HS-27A (cell line): Measurements from ENCODE around the gene WASF2.
"Not testable (repeated sequence)": the region's sequence is repeated elsewhere in the genome, so short reads cannot be mapped to it uniquely, and the experiment has no call there.

Source experiments
- DNase-seq: peaks from one replicate; pipeline ENCODE4 v3.0.0-alpha.2; 2012; ENCODE audit warnings: low read depth, missing footprints

Gene WASF2

DNA sequence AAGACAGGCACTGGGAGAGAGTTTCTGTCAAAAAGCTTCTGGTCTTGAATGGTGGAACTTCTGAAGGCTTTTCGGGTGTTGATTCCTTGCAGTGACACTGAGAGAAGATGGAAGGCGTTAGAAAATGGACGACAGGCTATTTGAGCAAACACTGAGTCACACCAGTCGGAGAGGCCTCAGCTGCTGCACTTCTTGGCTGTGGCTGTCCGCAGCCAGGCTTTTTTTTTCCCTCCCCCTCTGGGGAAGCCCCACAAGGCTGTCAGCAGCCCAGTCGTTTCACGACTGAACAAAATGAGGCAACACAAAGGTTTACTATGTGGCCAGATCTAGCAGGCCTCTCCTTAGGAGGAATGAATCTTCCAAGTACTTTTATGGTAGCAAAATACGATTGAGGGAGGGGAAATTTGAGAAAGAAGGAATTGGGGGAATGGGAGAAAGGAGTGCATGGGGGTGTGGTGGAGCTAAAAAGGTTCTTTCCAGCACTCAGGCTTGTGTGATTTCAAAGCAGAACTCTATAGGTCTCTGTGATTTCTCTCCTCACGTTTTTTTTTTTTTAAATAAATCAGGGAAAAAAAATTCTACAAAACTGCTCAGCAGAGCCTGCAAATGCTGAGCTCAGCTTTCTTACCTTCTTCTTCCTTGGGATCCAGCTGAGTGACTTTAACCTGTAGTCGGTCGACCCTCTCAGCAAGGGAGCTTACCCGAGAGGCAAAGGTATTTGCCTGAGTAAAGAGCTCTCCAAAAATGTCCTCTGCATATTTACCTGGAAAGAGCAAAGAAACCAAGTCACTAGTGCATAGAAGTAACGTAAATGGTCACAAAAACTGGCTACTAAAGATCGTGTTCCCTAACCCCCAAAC, 71.4 kb downstream of the WASF2 start:
- no peak for DNase-seq

DNA sequence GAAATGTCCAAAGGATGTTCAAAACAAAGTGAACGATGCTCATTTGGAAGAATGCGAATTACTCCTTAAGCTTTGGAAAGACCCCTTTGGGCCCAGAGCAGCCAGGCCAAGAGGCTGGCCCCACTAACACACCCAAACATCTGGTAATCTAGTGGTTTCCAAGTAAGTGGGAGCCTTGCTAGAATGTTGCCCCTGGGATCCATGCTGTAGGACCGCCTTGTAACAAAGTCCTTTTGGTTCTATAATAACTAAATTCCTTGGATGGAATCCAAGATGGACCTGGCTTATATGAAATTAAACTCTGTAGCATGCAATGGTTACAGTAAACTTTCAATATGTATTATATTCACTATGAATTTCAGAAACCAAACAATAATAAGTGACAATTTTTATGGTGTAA, 72.3 kb downstream of the WASF2 start:
- DNase-seq: no peak

DNA sequence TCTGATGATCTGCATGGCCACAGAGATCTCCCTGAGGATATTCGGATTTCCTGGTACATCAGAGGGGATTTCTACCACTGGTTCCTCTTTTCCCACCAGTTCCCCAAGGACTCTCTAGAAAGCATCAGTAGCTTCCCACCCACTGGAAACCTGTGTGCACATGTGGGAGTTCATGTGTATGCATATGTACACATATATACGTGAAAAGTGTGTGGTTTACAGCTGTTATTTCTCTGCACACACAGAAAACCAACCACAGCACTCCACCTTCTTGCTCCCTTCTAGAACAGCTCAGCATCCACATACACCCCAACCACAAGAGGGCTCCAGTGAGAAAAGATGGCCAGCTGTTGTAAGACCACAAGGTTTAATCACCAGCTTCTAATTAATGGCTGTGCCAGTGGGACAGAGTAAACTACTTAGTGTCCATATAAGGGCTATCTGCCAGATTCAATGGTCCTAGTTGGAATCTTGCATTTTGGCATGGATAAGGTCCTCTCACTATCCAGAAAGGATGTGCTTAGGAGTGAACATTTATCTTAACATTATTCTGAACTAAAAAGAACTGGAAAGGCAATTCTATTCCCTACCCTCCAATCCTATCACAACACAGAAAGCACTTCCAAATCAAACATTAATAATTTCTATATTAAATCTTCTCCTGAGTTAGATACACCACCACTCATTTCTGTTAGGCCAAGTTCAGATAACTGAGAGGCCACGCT, 73.4 kb downstream of the WASF2 start:
- no peak for DNase-seq

DNA sequence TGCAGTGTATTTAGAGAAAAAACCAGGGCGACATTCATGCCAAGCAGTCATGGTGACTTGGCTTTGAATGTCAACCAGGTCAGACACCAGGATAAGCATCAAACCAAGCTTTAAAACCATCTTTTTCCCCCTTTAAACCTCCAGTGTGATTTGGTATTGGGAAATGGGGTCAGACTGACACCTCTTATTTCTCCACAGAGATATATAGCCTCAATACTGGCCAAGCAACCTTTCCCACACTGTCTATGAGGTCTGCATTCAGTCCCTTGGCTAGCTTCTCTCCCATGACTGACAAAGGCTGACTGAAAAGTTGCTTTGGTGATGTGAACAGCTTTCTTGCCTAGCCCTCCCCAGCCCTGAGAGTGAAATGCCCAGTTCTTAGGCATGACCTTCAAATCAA, 75.9 kb downstream of the WASF2 start:
- no peak for DNase-seq

DNA sequence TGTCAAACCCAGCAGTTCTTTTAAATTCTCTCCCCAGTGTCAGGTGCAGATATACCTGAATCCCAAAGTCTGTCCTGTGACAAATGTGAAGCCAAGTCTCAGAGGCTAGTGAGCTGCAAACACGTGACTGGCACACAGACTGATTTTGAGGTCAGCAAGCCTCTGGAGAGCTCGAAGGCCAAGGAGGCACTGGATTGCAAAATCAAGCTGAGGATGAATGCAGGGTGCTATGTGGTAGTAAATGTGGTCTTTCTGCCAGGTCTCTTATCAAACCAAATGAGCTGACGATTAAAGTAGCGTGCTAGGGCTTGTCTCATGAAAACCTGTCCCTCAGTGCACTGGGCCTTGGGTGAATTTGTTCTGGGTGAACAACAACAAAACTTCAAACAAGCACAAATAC, 77.0 kb downstream of the WASF2 start:
- DNase-seq: no peak

DNA sequence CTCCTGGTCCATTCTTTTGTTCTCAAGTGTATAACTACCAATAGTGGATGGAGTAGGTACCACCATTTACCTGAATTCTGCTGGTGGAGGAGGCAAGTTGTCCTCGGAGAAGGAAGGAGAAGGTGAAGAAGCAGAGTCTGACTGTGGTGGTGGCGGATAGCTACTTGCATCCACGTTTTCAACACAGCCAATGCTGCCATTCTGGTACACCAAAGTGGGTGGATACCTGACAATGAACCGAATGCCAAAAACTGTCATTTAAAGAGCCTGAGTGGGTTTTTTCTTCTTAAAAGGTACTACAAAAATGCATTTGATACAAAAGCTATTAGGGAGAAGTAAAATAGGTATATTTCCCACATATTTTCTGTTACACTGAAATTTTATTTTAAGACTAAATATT, 77.5 kb downstream of the WASF2 start:
- no peak for DNase-seq

DNA sequence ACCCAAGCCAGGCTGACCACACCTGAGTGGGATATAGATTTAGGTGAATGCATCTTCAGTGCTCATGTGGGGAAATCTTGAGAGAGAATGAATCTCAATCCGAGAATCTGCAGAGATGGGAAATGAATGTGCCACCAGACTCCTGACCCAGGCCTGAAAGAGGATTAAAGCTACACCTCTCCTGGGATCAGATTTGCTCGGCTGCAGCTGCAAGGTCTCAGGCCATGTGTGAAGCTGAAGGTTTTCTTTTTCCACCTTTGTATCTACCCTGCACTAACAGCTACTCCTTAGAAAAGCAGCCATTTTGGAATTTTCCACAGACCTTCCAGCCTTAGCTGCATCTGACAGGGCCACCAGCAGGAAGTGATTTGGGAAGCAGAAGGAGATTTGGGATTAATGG, 79.3 kb downstream of the WASF2 start:
- DNase-seq: no peak

DNA sequence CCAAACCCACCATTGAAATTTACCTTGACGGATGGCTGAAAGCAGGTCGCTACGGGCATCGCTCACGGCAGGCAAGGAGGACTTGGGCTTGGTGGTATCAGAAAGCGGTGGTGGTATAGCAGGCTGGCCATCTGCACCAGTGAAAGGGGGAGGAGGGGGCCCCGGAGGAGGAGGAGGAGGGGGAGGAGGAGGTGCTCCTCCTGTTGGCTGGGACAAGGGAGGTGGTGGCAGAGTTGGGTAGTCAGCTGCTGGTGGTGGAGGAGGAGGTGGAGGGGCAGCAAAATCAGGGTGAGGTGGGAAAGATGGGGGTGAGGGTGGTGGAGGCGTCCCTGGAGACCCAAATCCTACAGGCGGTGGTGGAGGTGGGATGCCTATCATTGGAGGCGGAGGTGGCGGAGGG, 80.3 kb downstream of the WASF2 start:
- no peak for DNase-seq

DNA sequence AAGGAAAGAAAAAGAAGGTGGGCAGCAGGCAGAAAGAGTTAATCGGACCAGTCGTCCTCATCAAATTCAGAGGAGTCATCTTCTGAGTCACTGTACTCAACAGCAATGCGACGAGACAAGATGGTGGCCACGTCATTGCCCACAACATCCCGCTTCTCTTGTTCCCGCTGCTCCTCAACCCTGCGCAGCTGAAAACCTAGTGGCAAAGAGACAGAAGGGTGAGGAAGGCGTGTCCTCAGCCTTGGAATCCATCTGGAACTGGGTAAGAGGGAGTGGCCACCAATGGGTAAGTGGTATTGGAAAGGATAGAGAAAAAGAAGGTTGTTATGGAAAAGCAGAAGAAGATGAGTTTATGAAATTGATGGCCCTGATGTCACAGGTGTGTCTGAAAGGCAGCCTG, 81.8 kb downstream of the WASF2 start:
- no peak for DNase-seq

DNA sequence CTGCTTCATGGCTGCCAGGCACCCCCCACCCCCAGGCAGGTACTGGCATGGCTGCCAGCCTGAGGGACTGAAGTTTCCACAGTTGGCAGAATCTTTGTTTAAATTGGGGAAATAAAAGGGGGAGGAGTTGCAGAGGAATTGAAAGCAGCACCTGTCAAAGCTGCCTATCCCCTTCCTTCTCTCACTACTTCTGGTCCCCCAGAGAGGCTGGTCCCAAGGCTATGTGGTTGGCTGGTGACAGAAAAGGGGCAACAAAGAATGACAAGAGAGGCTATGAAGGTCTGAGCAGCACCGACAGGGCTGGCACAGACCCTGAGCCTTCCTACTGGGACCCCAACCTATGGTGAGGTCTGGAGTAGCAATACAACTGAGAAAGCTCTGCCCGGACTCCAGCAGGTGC, 83.2 kb downstream of the WASF2 start:
- DNase-seq: not testable (repeated sequence)

DNA sequence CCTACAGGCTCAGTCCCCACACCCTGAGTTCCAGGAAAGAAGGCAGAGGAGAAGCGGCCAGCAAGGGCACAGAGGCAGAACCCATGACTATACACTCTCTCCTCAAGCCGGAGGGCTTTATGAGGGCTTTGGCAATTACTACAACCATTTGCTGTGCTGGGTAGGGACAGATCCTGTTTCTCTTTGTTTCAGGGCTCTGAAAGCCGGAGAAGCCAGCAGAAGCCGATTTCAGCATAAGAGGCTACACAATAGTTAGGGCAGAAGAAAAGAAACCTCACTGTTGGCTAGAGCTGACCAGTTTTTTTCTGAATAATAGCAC, 83.6 kb downstream of the WASF2 start:
- no peak for DNase-seq

DNA sequence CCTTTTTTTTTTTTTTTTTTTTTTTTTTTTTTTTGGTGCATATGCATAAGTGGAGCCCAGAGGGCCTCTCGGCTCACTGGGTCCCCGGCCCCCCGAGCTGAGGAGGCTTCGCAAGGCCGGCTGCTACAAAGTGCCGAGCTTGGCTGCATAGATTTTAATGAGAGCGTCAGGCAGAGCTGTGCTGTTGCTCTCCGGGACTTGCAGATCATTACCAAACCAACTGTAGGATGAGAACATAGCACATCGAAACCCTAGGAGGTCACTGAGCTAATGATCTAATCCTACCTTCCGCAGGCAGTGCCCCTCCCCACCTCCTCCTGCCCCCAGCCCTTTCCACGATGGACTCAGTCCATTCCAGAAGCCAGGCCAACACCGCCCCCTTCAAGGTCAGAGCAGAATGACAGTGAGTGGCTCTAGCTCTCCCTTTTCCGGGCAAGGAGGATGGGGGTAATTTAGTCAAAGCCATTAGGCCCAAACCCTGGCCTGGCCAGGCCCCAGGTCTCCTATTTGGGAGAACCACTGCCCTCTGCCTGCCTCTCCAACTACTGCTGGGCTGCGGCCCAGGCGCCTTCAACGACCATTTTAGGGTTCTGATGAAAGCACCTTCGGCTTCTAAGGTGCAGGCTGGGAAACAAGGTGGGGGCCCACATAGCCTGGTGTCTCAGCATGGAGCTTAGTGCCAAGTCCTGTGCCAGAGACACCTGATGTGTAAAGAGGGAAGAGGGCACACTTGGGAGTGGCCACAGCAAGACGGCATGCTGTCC, 84.2 kb downstream of the WASF2 start:
- DNase-seq: not testable (repeated sequence)

DNA sequence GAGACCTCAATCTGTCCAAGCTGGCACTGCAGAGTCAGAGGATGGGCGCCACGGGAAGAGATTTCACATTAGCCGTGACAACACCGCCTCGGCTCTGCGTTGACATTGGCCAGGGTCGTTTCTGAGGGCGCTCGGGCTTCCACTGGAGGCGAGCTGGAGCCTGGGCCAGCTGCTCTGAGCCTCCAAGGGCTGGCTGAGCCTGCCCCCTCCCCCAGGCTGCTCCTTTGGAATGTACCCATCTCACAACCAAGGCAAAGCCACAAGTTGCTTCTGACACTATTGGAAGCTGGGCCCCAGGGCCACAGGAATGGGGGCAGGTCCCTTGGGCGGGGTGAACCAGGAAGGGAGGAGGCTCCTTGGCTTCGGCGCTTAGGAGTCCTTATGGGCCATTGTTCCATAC, 84.9 kb downstream of the WASF2 start:
- no peak for DNase-seq

DNA sequence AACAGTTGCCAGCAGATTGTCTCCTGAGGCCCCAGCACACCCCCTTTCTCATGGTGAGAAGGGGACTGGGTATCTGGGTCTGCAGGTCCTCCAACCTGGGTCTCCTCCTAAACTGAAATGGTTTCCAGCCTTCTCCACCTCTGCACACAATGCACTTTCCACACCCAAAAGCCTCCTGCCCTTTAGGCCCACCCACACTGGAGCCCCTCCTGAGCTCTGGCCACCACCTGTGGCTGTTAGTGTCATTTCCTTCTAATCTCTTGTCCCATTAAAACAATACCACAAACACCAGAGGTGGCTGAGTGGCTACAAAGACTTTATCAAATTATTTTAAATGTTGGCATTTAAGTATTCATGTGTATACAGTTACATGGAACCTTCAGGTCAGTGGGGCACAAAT, 86.0 kb downstream of the WASF2 start:
- DNase-seq: no peak

DNA sequence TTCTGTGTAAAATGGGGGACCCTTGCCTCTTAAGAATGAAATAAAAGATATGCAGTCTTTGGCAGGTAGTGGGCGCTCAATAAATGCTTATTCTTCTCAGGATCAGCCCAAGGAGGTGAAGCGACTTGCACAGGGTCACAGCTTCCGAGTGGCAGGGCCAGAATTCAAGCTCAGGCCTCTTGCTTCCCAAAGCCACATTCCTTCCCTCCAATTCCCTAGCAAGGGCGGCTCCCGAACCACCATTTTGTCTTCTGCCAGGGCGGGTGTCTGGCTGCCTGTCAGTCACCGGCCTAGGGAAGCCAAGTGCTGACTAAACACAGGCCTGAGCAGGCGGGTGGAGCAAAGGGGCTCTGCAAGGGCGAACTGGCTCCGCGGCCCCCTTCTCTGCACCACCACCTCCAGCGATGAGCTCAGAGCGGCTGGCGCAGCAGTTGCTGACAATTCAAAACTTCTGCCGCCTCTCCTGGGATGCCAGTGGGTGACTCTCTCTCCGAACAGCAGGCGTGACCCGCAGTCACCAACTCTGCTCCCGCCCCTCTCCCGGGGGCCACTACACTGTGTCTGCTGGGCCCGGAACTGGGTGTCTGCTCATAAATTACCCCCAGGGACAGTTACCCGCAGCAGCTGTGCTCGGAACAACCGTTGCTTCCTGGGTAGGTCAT, 86.8 kb downstream of the WASF2 start:
- DNase-seq: no peak

DNA sequence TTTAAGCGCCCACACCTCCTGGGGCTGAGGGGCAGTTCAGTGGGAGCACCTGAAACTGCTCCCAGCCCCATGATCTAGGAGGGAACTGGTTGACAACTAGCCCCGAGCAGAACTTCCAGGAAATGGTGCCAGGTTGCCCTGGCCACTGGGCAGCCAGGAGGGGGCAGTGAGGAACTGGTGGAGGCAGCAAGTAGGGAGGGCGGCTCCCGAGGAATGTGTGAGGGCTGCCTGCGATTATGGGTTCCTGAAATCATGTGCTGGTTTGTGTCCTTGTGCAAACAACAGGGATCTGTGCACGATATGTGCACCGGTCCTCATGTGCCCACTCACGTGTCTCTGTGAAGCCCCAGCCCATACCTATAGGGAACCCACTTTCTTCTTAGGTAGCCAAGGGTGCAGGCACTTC, 87.6 kb downstream of the WASF2 start:
- no peak for DNase-seq

DNA sequence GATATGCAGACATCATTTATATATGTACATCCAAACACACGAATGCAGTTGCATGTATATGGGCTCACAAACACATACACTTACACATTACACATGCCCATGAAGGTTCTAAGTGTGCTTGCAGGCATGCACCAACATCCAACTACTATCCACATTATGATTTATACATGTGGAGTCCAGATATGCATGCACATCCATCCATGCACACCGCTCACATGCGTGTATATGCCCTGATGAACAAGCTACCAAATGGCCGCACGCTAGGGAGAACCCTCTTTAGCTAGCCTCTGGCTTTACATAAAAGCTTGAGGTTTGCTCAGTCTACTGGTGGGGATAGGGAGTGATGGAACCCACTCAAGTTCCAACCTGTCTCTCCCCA, 89.0 kb downstream of the WASF2 start:
- DNase-seq: no peak

DNA sequence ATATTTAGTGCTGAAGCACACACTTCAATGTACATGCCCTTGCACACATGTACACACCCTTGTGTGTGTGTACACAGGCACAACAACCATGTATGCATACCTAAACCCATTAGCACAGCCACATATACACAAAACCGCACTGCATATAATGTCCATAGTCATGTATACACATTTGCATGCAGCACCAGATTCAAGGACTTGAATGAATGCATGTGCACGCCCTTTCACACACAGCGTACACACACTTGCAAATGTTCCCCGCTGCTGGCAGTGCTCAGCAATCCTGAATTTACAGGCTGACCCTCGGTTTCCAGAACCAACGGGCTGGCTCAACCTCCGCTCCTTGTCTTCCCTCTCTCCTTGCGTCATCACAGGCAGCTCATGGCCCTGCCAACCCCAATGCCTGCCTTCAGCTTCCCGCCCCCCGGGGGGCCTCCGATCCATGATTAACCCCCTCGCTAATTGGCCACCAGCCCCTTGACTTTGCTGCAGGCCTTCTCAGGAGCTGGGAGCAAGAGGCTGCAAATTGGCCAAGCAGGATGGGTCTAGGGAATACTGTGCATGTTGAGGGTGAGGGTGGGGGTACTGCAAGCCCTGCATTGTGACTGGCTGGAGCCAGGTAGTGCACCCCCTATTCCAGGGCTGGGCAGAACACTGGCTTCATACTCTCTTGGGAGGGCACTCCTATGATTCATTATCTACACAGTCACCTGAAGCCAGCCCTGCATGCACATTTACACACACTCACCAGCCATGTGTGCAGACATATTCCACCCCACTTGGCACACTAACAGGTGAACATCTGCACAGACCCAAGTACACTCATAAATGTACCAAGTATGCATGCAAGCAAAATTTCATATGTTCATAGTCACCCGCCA, 89.6 kb downstream of the WASF2 start:
- DNase-seq: no peak

DNA sequence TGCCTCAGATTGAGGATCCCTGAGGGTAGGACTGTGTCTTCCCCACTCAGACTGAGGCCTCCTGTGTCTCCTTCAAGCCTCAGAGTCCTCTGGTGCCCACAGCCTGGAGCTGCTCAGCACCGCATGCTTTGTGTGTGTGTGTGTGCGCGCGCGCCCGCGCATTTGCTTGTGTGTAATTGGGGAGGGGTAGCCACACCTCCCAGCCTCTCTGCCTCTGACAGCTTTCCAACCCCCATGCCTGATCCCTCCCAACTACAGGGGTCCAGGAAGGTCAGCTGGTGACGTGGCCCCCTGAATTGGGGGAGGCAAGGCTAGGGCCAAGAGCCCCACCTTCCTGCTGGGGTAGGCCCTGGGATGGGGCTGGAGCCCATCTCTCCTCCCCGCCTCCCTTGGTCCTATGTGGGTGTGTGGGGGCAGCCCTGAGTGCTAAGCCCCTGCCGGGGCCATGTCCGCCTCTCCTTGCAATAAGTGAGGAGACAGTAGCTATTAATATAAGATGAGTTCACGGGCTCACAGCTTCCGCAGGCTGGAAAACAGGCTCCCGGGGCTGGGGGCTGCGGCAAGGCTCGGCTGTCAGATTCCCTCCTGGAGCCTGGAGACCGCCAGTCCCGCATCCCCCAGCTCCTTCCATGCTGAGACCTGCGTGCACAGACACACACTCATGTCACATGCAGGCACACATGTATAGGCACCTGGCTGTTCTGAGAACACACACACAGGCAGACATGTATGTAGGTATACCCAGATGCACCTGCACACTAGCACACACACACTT, 90.5 kb downstream of the WASF2 start:
- no peak for DNase-seq

DNA sequence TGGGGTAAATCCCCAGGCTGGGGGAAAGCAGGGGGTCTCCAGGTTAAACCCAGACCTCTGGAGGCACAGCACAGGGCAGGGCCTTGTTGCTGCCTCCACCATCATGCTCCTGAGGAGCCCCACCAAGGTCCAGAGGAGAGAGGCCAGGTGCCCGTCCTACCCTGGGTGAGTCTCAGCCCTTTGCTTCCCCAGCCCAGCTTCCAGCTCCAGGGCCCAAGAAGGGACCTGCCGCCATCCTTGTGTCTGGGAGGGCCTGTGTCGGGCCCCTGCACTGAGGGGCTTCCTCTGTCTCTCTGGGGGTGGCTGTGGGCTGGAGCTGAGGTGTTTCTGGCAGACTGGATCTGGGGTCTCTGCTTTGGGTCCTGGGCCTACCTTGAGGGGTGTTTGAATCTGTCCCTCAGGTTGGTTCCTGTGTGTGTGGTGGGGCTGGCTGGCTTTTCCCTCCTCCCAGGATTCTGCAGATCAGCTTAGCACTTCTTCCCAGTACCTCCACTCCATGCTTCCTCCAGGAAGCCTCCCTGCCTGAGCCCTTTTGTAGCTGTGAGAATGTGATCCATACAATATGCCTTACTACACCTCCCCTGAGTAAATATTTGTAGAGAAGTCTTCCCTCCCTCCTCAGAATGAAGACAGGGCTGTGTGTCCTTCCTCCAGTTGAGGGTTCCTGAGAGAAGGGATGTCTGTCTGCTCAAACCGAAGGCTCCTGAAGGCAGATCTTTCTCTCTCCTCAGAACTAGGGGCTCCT, 91.4 kb downstream of the WASF2 start:
- no peak for DNase-seq
